Uterus (tissue), 4 donors: ENCODE data around the gene DHODH. TPM values are rescaled to one million over a fixed set of nuclear protein-coding genes. Genes with fewer than 3 reads are reported as not detected.

Source experiments
- DNase-seq, 2 donors: peaks; one replicate each; pipeline ENCODE4 v3.0.0-alpha.2; 2019 to 2020
- H3K27ac ChIP-seq, 2 donors: fragments of 200-600 bp; sonication (generic); 1 replicate in 1 of 2; 2 replicates in 1 of 2; pipeline ENCODE4 v1.5.1; 2016 to 2018
- H3K27me3 ChIP-seq, 2 donors: fragments of 200-600 bp; sonication (generic); one replicate each; pipeline ENCODE4 v1.5.1; 2018 to 2019; ENCODE audit warnings: control low read depth in 1 of 2
- H3K36me3 ChIP-seq, 2 donors: fragments of 200-600 bp; sonication (generic); one replicate each; pipeline ENCODE4 v1.5.1; 2019; ENCODE audit warnings: control low read depth in 1 of 2
- H3K4me1 ChIP-seq, 2 donors: fragments of 200-600 bp; sonication (generic); one replicate each; pipeline ENCODE4 v1.5.1; 2018 to 2019; ENCODE audit warnings: control low read depth in 1 of 2
- H3K4me3 ChIP-seq, 2 donors: fragments of 200-600 bp; sonication (generic); 1 replicate in 1 of 2; 2 replicates in 1 of 2; pipeline ENCODE4 v1.5.1; 2018 to 2019; ENCODE audit warnings: mild to moderate bottlenecking in 1 of 2
- H3K9me3 ChIP-seq, 2 donors: fragments of 200-600 bp; sonication (generic); one replicate each; pipeline ENCODE4 v1.5.1; 2019; ENCODE audit warnings: control low read depth in 1 of 2
- POLR2A ChIP-seq, 2 donors: fragments of 450-650 bp; IDR thresholded peaks; one replicate each; pipeline ENCODE4 v1.6.1; 2016; ENCODE audit warnings: antibody characterized with exemption in 2 of 2, mild to moderate bottlenecking in 1 of 2, moderate library complexity in 1 of 2
- intact Hi-C: fragments of 100-400 bp; cut with DNase I; formaldehyde crosslinking; loops from one replicate; pipeline ENCODE4 v1.15.1; 2023; ENCODE audit warnings: low total_unique reads
- total RNA-seq, 4 donors: library from RNA; depleted of rRNA in 3 of 4; stranded (reverse); fragments of >200 nt in 3 of 4; gene quantifications; one replicate each; pipeline versions ENCODE4 v1.1.0 to v1.2.4, GENCODE V29; 2014 to 2023
- TF ChIP-seq, protein P1 (sequence below), 4 experiments: fragments of 200-600 bp in 2 of 4; fragments of 450-650 bp in 2 of 4; sonication (generic) in 2 of 4; IDR thresholded peaks; one replicate each; pipeline ENCODE4 v1.5.1; 2016 to 2019; ENCODE audit warnings: antibody characterized with exemption in 4 of 4, mild to moderate bottlenecking in 2 of 4, moderate library complexity in 1 of 4
- donor health status: DM: yes; HTN: yes; CAD: no.

DHODH gene
- total RNA-seq: 10 to 100 TPM in 1 of 4 donors, 1 to 10 TPM in 3; 1.8 to 14.7 (median 7.1) TPM

DNA sequence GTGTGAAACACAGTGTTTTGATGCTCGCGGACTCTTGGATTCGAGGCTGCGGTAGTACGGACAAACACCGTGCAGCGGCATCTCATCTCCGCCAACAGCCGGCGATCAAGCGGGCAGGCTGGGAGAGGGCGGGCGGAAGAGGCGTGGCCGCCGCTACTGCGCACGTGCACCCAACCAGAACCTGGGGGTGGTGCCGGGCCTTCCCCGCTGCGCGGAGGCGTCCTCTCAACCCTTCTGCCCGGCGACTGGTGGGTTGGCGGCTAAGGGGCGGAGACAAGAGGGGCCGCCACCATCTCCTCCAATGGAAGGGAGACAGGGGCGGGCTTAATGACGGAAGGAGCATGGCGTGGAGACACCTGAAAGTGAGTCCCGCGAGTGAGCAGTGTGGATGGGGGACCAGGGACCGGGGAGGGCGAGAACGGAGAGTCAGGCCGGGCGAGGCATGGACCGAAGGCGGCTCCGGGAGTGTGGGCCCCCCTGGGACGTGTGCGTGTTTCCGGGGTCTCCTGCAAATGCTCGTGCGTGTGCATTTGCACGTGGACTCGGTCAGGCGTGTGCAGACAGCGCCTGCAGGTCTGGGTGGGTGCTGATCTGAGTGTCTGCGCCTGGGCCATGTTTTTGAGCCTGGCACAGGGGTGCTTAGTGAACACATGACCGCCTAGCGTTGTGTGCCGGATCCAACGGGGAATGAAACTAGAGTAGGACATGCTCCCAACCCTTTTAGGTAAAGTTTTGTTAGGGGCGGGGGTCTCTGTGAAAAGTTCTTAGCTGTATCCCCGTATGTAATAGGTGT lies at the start of gene DHODH:
Gene DHODH, plus strand, starts transcription at position 321 of the 793 bp plus-strand sequence. Its CDS starts 21 bp downstream, at position 342.
- H3K27me3 ChIP-seq: no peaks in the 10 kb centered on the region
- peaks cover 0 to 3% of the 10 kb centered on the region in 2 donors for H3K4me1 ChIP-seq
- intact Hi-C loops: no loop called here
- H3K9me3 ChIP-seq: no peaks in the 10 kb centered on the region
- peak within 1 kb of the TSS; percentile 38 to 50 for H3K27ac ChIP-seq
- TF ChIP-seq, protein P1, sequence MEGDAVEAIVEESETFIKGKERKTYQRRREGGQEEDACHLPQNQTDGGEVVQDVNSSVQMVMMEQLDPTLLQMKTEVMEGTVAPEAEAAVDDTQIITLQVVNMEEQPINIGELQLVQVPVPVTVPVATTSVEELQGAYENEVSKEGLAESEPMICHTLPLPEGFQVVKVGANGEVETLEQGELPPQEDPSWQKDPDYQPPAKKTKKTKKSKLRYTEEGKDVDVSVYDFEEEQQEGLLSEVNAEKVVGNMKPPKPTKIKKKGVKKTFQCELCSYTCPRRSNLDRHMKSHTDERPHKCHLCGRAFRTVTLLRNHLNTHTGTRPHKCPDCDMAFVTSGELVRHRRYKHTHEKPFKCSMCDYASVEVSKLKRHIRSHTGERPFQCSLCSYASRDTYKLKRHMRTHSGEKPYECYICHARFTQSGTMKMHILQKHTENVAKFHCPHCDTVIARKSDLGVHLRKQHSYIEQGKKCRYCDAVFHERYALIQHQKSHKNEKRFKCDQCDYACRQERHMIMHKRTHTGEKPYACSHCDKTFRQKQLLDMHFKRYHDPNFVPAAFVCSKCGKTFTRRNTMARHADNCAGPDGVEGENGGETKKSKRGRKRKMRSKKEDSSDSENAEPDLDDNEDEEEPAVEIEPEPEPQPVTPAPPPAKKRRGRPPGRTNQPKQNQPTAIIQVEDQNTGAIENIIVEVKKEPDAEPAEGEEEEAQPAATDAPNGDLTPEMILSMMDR (IDR thresholded peaks at IDR 0.05): peak in 3 of 4 experiments; percentile 22 to 37 (median 28)
- peak; percentile 18 to 30 for TF ChIP-seq POLR2A (IDR thresholded peaks at IDR 0.05)
- peak; percentile 96 to 97 for DNase-seq
- H3K4me3 ChIP-seq: peak within 1 kb of the TSS; percentile 69 to 70
- no peaks in the 10 kb centered on the region for H3K36me3 ChIP-seq

DNA sequence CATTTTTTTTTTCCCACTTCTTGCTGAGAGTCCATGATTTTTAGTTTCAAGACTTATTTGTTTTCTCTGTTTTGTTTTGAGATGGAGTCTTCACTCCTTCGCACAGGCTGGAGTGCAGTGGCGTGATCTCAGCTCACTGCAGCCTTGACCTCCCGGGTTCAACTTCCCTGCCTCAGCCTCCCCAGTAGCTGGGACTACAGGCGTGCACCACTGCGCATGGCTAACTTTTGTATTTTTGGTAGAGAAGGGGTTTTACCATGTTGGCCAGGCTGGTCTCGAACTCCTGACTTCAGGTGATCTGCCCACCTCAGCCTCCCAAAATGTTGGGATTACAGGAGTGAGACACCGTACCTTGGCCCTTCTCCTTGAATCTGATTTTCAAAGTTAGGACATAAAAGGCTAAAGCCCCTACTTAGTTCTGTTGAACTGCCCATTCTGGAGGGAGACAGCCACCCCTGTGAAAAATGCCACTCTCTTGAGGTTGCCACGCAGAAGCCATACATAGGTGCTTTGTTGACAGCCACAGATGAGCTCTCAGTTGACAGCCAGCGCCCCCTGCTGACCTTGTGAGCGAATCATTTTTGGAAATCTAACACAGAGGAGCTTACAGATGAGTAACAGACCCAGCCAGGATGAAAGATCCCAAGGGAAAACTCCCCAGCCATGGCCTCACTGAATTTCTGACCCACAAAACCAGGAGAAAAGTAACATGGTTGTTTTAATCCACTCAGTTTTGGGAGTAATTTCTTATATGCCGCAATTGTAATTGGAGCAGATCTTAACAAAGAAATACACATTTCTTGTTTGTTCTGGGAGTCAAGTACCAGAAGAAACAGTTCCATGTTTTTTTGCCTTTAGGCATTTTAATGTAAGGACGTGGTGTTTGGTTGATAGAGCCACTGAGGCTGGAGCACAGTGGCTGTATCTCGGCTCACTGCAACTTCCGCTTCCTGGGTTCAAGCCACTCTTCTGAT lies 47.2 kb upstream of the DHODH start:
- H3K4me1 ChIP-seq: no peaks in the 10 kb centered on the region
- H3K36me3 ChIP-seq: no peaks in the 10 kb centered on the region
- H3K27me3 ChIP-seq: no peaks in the 10 kb centered on the region
- intact Hi-C loops: no loop called here
- TF ChIP-seq, protein P1 (IDR thresholded peaks at IDR 0.05): peak; percentile 72 to 78 (median 76)
- no peak for TF ChIP-seq POLR2A (IDR thresholded peaks at IDR 0.05)
- H3K27ac ChIP-seq: no peak overlapping the region
- H3K9me3 ChIP-seq: no peaks in the 10 kb centered on the region
- peak; percentile 77 to 80 for DNase-seq
- no peak overlapping the region for H3K4me3 ChIP-seq

DNA sequence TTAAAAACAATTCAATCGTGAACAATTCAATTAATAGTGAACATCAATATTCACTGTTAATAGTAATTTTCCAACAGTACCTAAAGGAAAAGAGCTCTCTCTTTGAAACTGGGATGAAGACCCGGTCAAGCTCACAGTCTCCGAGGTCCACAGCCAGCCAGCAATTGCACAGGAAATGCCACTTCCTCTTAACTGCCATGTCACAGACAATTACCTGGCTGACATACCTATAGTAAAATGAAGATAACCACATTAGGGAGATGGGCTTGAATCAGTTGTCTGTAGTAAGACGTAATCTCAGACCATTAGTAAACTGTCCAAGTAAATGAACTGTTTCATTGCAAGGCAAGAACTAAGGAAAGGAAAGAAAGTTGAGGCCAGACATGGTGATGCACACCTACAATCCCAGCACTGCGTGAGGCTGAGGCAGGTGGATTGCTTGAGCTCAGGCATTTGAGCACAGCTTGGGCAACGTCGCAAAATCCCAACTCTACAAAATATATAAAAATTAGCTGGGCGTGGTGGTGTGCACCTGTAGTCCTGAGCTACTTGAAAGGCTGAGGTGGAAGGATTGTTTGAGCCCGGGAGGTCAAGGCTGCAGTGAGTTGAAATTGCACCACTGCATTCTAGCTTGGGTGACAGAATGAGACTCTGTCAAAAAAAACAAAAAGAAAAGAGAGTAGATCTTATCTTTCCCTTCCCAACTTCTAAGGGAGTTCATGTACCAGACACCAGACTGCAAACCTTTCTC lies 45.2 kb upstream of the DHODH start:
- Histone ChIP-seq H3K4me3 (no peak overlapping the region), H3K27me3 (no peaks in the 10 kb centered on the region), H3K9me3 (no peaks in the 10 kb centered on the region), H3K4me1 (no peaks in the 10 kb centered on the region), H3K27ac (no peak overlapping the region), H3K36me3 (no peaks in the 10 kb centered on the region)
- TF ChIP-seq, protein P1 (IDR thresholded peaks at IDR 0.05): no peak
- TF ChIP-seq POLR2A (IDR thresholded peaks at IDR 0.05): no peak
- no peak for DNase-seq
- intact Hi-C loops: no loop called here

DNA sequence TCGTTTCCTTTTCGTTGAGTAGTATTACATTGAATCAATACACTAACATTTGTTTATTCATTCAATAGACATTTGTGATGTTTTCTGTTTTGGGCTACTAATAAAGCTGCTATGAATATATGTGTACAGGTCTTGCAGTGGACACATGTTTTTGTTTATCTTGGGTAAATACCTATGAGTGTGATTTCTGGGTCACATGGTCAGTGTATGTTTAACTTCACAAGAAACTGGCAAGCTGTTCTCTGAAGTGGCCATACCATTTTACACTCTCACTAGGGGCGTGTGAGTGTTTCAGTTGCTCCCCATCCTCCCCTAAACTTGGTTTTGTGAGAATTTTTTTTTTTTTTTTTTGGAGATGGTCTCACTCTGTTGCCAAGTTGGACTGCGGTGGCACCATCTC lies 43.3 kb upstream of the DHODH start:
- Histone ChIP-seq H3K4me3 (no peak overlapping the region), H3K4me1 (no peaks in the 10 kb centered on the region), H3K27me3 (no peaks in the 10 kb centered on the region), H3K36me3 (no peaks in the 10 kb centered on the region), H3K27ac (no peak overlapping the region), H3K9me3 (no peaks in the 10 kb centered on the region)
- DNase-seq: no peak
- intact Hi-C loops: no loop called here
- no peak for TF ChIP-seq POLR2A (IDR thresholded peaks at IDR 0.05)
- TF ChIP-seq, protein P1 (IDR thresholded peaks at IDR 0.05): no peak
